ENCODE results near the gene NRXN3. TPM values are rescaled to one million over a fixed set of nuclear protein-coding genes. Genes with fewer than 3 reads are reported as not detected.

Gene NRXN3
- total and polyA plus RNA-seq, 2 donors (not counting 1 experiment from before 2014, with no cell fraction given) = not detected

- 93% methylated on average over 4 of the region's 6 CpGs for WGBS (ENCODE audit: insufficient coverage)
- H3K4me1 Mint-ChIP-seq = no peaks in the 10 kb centered on the region
- CTCF ChIA-PET = no interaction called here
Observed at GRCh38 chr14:78195431-78195830, 25.3 kb downstream of the NRXN3 start.

GRCh38 chr14:78196323-78196722, 26.1 kb downstream of the NRXN3 start:
- intact Hi-C loops (cut with micrococcal nuclease) = no loop called here
- no peak overlapping the region for H3K4me3 ChIP-seq (ENCODE audit: control extremely low read depth in 1 of 5, extremely low read depth in 1 of 5, insufficient read depth in 1 of 5, low read depth in 2 of 5, low read length in 4 of 5)
- Mint-ChIP-seq H3K4me3 (no peak overlapping the region), H3K27ac (no peak overlapping the region), H3K9me3 (ENCODE audit: insufficient read depth) (no peaks in the 10 kb centered on the region), H3K4me1 (peaks cover 2% of the 10 kb centered on the region), H3K27me3 (no peaks in the 10 kb centered on the region)
- no peak overlapping the region for H3K9ac ChIP-seq (ENCODE audit: low read length)
- no peak overlapping the region for H3K27ac ChIP-seq (ENCODE audit: low read length in 2 of 2)
- H2AFZ ChIP-seq (ENCODE audit: insufficient read depth, low read depth, low read length, poor library complexity, severe bottlenecking) = no peak overlapping the region
- ChIA-PET CTCF (no interaction called here), POLR2A (no interaction called here)
- no peak for TF ChIP-seq EZH2 (IDR thresholded peaks at IDR 0.05; ENCODE audit: borderline replicate concordance, insufficient read depth, low read depth, low read length, poor library complexity, severe bottlenecking)
- TF ChIP-seq CTCF (IDR thresholded peaks at IDR 0.05) = no peak
- no peaks in the 10 kb centered on the region for H3K36me3 ChIP-seq (replicated peaks in 1 of 2; ENCODE audit: control extremely low read depth in 1 of 2, control insufficient read depth in 1 of 2, extremely low read depth in 1 of 2, insufficient read depth in 2 of 2, low read length in 1 of 2)
- no peaks in the 10 kb centered on the region for H3K9me3 ChIP-seq (ENCODE audit: control extremely low read depth in 1 of 3, control insufficient read depth in 2 of 3, insufficient read depth in 1 of 3, low read length in 2 of 3)
- no peaks in the 10 kb centered on the region for H3K27me3 ChIP-seq (replicated peaks in 1 of 4; ENCODE audit: control extremely low read depth in 1 of 4, control insufficient read depth in 3 of 4, insufficient read depth in 4 of 4, low read length in 3 of 4)
- WGBS (ENCODE audit: insufficient coverage) = no CpG with 5 or more reads among the region's 2 CpGs
- H3K79me2 ChIP-seq (ENCODE audit: control insufficient read depth, insufficient read depth, low read length) = no peaks in the 10 kb centered on the region
- no peak overlapping the region for H3K4me2 ChIP-seq (replicated peaks; ENCODE audit: low read depth, low read length, poor library complexity, severe bottlenecking)
- no peak for ATAC-seq (ENCODE audit: low read depth)
- no peaks in the 10 kb centered on the region for H4K20me1 ChIP-seq (ENCODE audit: control insufficient read depth, insufficient read depth, low read length, poor library complexity, severe bottlenecking)
- peaks cover 0 to 4% of the 10 kb centered on the region in 2 donors for H3K4me1 ChIP-seq (ENCODE audit: control insufficient read depth in 2 of 2, insufficient read depth in 2 of 2, low read length in 2 of 2)
- DNase-seq = no peak

More at GRCh38 chr14:78195431-78195830, 25.3 kb downstream of the NRXN3 start:
- H3K9me3 Mint-ChIP-seq (ENCODE audit: insufficient read depth) = no peaks in the 10 kb centered on the region
- H3K27me3 Mint-ChIP-seq = no peaks in the 10 kb centered on the region
- intact Hi-C loops (cut with micrococcal nuclease) = no loop called here
- H3K4me3 Mint-ChIP-seq = no peak overlapping the region
- Histone ChIP-seq H3K36me3 (replicated peaks in 1 of 2; ENCODE audit: control extremely low read depth in 1 of 2, control insufficient read depth in 1 of 2, extremely low read depth in 1 of 2, insufficient read depth in 2 of 2, low read length in 1 of 2) (no peaks in the 10 kb centered on the region), H2AFZ (ENCODE audit: insufficient read depth, low read depth, low read length, poor library complexity, severe bottlenecking) (no peak overlapping the region), H3K4me3 (ENCODE audit: control extremely low read depth in 1 of 5, extremely low read depth in 1 of 5, insufficient read depth in 1 of 5, low read depth in 2 of 5, low read length in 4 of 5) (no peak overlapping the region), H3K9ac (ENCODE audit: low read length) (no peak overlapping the region), H3K4me2 (replicated peaks; ENCODE audit: low read depth, low read length, poor library complexity, severe bottlenecking) (no peak overlapping the region), H3K4me1 (ENCODE audit: control insufficient read depth in 2 of 2, insufficient read depth in 2 of 2, low read length in 2 of 2) (no peaks in the 10 kb centered on the region), H3K9me3 (ENCODE audit: control extremely low read depth in 1 of 3, control insufficient read depth in 2 of 3, insufficient read depth in 1 of 3, low read length in 2 of 3) (no peaks in the 10 kb centered on the region), H3K27me3 (replicated peaks in 1 of 4; ENCODE audit: control extremely low read depth in 1 of 4, control insufficient read depth in 3 of 4, insufficient read depth in 4 of 4, low read length in 3 of 4) (no peaks in the 10 kb centered on the region), H3K79me2 (ENCODE audit: control insufficient read depth, insufficient read depth, low read length) (no peaks in the 10 kb centered on the region), H3K27ac (ENCODE audit: low read length in 2 of 2) (no peak overlapping the region), H4K20me1 (ENCODE audit: control insufficient read depth, insufficient read depth, low read length, poor library complexity, severe bottlenecking) (no peaks in the 10 kb centered on the region)
- DNase-seq = no peak
- POLR2A ChIA-PET = no interaction called here
- H3K27ac Mint-ChIP-seq = no peak overlapping the region
- TF ChIP-seq EZH2 (IDR thresholded peaks at IDR 0.05; ENCODE audit: borderline replicate concordance, insufficient read depth, low read depth, low read length, poor library complexity, severe bottlenecking) (no peak), CTCF (IDR thresholded peaks at IDR 0.05) (no peak)
- ATAC-seq (ENCODE audit: low read depth) = no peak
